GM21529 (cell line): ENCODE data around the gene BORCS5.
"Not testable (repeated sequence)": the region's sequence is repeated elsewhere in the genome, so short reads cannot be mapped to it uniquely, and the experiment has no call there.

Experiments
- ATAC-seq: cut with Tn5 transposase; IDR thresholded peaks from one replicate; pipeline ENCODE4 v1.9.1; 2021; ENCODE audit not compliant: unreplicated experiment

The BORCS5 gene

GRCh38 chr12:12356896-12357718 lies at the start of gene BORCS5:
TSS of gene BORCS5 (plus strand) at chr12:12357078. CDS start at chr12:12357452, 374 bp downstream.
- ATAC-seq, result peak; percentile 88

DNA sequence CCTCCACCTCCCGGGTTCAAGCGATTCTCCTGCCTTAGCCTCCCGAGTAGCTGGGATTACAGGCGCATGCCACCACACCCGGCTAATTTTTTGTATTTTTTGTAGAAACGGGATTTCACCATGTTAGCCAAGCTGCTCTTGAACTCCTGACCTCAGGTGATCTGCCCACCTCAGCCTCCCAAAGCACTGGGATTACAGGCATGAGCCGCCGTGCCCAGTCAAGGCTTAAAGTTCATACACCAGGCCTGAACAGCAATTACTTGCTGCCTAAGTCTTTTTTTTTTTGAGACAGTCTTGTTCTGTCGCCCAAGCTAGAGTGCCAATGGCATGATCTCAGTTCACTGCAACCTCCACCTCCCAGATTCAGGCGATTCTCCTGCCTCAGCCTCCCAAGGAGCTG lies 46.2 kb upstream of the BORCS5 start:
- not testable (repeated sequence) for ATAC-seq

- ATAC-seq, result no peak
These were observed 41.0 kb upstream of the BORCS5 start for GRCh38 chr12:12315838-12316237.

DNA sequence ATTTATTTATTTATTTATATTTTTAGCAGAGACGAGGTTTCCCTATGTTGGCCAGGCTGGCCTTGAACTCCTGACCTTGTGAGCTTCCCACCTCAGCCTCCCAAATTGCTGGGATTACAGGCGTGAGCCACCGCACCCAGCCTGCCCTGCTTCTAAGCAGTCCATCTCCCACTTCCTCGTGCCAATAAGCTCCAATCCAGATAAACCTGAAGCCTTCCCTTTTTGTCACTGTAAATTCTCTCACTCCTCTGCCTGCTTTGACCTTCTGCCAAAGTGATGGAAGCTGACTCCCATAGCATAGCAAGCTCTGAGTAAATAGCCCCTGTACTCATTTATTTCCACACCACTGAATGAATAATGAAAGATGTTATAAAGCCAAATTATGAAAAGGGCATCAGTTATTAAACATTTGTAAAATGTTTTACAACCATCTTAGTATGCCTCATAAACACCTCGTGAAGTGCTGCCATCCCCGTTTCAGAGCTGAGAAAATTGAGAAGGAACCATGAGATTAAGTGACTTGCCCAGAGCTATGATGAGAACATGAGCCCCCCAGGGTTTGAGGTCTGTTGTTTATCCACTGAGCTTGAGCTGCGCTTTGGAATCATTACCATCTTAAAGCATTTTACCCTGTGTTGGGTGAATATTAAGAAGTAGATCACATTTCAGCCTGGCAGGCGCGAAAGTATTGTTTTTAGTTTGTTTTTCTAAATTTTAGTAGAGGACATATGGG lies 37.3 kb upstream of the BORCS5 start:
- ATAC-seq, result no peak

DNA sequence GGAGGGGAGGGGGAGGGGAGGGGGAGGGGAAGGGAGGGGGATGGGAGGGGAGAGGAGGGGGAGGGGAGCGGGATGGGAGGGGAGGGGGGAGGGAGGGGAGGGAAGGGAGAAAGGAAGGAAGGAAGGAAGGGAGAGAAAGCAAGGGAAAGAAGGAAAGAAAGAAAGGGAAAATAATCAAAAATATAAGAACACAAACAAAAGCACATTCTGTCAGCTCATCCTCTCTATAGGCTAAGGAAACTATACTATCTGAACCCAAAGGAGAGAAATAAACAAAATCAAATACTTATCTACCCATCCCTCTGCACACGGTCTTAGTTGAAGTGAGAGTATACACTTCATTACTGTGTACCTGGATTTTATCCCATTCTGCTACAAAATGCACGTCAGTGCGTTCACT lies 33.8 kb upstream of the BORCS5 start:
- ATAC-seq, result no peak

DNA sequence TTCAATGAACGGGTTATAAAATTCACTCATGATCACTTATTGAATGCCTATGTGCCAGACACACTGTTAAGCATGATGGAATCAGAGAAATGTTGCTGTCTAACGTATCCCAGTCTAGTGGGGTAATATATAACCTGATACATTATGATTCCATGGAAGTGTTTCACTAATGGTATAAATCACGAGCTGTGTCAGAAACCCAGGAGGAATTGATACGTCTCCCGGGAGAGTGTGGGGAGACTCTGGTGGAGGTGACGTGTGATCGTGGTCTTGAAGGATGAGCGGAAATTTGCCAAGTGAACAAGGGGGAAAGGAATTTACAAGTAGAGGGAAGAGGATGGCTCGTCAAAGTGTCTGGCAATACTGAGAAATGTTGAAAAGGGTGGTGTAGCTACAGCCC lies 33.3 kb upstream of the BORCS5 start:
- ATAC-seq, result no peak

DNA sequence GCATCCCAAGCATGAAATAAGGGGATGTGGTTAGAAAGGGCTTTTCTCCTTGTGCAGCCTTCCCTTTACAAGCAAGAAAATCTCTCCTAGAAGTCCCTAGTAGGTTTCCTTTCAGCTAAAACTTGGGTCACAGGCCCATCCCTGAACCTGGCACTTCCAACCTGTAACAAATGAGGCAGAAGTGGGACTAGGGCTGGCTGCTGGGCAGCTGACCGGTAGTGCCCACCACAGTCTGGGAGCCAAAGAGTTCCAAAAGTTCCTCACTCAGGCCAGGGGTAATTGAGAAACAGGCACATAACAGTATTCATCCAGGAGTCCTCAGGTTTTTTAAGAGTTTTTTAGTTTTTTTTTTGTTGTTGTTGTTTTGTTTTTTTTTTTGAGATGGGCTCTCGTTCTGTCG lies 30.6 kb upstream of the BORCS5 start:
- no peak for ATAC-seq

- no peak for ATAC-seq
These were observed 29.1 kb upstream of the BORCS5 start for GRCh38 chr12:12327802-12328201.

DNA sequence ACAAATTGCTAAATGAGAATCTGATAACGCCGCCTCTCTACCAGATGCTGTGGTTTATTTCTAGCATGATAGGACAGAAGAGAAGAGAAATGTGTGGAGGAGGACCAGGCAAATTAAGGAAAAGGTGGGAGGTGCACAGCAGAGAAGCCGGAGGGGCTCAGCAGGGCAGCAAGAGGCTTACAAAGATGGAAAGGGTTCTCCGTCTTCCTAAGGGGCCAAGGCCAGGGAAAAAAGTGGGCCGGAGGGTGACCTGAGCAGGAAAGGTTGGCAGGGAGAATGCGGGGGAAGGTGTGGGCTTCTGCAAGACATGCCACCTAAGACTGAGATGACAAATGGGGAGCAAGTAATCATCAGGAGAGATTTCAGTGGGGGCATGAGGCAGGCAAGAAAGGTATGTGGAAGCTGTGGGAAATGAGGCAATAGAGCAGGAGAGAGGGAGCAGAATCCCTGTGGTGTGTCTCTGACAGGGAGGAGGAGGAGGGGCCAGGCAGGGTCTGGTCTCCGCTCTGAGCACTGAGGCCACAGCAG lies 25.6 kb upstream of the BORCS5 start:
- ATAC-seq, result no peak

GRCh38 chr12:12331896-12332295 lies 25.0 kb upstream of the BORCS5 start:
- no peak for ATAC-seq

GRCh38 chr12:12333407-12334366 lies 23.2 kb upstream of the BORCS5 start:
- ATAC-seq, result no peak

DNA sequence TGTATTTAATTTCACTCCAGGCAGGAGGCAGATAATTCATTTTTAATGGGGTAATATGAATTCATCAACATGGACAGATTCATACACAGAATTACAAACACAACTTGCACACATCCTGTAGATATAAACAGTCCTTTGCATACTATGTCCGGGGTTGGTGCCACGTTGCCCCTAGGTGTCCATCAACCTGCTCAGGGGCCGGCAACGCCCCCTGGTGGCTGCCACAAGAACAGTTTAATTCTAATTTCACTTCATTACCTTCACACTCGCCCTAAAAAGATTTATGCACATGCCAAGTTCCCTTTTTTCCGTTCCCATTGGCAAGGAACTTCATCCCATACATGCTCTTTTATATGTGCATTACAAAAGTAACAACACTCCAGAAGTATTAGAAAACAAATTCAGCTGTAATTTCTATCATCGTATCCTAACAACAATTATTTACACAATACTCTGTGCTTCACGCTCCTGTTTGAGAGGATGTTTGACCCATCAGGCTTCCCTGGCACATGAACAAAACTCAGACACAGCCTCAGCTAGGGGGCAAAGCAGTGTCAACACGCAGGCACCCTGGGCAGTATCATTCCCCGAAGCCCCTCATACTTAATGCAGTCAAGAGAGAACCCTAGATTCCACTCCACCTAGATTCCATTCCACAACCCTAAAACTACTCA lies 22.4 kb upstream of the BORCS5 start:
- ATAC-seq, result peak; percentile 55

DNA sequence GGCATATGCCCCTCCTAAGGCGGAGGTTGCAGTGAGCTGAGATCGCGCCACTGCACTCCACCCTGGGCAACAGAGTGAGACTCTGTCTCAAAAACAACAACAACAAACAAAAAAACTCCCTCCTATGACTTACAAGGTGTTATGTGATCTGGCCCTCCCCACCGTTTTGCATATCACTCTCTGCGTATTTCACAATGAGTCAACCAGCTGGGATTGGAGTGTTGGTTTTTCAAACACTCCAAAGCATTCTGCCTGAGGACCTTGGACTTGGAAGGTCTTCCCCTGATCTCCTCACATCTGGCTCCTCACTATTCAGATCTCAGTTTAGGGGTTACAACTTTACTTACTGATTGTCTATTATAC lies 20.8 kb upstream of the BORCS5 start:
- ATAC-seq, result peak; percentile 65

DNA sequence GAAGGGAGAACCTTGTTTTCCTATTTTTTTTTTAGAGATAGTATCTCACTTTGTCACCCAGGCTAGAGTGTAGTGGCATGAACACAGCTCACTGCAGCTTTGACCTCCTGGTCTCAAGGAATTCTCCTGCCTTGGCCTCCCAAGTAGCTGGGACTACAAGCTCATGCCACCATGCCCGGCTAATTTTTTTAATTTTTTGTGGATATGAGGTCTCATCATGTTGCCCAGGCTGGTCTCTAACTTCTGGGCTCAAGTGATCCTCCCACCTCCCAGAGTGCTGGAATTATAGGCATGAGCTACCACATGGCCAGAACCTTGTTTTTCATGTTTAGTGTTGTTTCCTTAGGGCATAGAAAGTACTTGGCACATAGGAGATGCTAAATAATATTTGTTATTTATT lies 20.4 kb upstream of the BORCS5 start:
- no peak for ATAC-seq

DNA sequence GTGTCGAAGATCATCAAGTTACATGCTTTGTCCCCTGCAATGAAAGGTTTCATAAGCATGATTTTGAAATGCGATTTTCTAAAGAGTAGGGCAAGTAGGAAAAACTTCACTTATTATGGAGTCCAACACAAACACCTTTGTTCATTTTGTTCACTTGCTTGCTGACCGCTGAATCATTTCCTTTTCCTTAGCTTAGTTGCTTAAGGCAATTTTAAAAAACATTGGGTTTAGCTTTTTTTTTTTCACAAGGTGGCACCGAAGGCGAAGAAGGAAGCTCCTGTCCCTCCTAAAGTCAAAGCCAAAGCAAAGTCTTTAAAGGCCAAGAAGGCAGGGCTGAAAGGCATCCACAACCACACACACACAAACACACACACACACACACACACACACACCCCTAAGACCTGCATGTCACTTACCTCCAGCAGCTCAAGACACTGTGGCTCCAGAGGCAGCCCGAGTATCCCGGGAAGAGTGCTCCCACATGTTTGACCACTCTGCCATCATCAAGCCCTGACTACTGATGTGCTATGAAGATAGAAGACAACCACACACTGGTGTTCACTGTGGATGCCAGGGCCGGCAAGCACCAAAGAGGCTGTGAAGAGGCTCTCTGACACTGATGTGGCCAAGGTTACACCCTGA lies 18.2 kb upstream of the BORCS5 start:
- ATAC-seq, result no peak

GRCh38 chr12:12349711-12350665 lies 6.9 kb upstream of the BORCS5 start, which contains the start of gene MANSC1:
TSS of gene MANSC1 (minus strand) at chr12:12350242. CDS start at chr12:12343314, 6,928 bp downstream.
- no peak for ATAC-seq

DNA sequence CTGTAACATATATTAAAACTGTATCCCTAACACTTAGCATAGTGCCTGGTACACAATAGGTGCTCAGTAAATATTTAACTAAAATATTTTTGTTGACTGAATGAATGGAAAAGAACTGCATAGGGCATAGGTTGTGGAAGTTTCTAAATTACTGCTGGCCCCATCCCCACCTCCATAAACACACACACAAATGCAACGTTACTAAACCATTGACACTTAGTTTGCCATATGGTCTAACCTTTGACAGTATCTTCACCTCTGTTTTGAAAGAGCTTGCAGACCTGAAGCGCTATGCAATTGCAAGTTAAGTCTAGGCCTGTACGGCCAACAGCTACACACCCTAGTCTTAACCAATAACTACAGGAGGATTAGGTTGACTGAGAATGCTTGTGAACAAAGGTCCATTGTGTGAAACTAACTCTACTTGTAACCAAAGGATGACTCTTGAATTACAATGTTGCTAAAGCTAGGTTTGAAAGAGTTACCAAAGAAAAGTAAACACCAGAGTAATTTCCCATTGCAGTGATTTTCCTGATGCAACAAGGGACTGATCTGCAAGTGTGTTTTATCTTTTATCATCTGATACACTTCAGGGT lies 5.9 kb upstream of the BORCS5 start:
- no peak for ATAC-seq

DNA sequence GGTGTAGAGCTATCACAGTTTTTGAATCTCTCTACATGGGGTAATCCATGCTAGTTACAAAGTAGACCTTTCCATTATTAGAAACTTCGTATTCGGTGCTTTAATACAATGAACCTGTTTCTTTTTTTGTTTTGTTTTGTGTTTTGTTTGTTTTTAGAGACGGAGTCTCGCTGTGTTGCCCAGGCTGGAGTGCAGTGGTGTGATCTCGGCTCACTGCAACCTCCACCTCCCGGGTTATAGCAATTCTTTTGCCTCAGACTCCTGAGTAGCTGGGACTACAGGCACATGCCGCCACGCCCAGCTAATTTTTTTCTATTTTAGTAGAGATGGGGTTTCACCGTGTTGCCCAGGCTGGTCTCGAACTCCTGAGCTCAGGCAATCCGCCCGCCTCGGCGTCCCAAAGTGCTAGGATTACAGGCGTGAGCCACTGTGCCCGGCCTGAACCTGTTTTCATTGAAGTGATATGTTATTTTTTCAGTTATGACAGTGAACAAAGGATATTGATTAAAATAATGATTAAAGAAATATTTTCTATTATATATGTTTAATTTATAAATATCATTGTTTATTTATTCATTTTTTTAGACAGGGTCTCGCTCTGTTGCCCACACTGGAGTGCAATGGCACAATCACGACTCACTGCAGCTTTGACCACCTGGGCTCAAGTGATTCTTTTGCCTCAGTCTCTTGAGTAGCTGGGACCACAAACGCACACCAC lies 5.3 kb upstream of the BORCS5 start:
- ATAC-seq, result not testable (repeated sequence)
